Sigmoid colon (tissue), 7 donors: ENCODE data around the gene GPC5. TPM values are rescaled to one million over a fixed set of nuclear protein-coding genes. Genes with fewer than 3 reads are reported as not detected.

ENCODE experiments used
- DNase-seq: peaks from one replicate; pipeline ENCODE4 v3.0.0-alpha.2; 2019
- H3K27ac ChIP-seq, 4 donors: fragments of 200-600 bp; sonication (generic); one replicate each; pipeline ENCODE4 v1.5.1; 2016 to 2019; ENCODE audit warnings: mild to moderate bottlenecking in 1 of 4
- H3K27me3 ChIP-seq, 3 donors: fragments of 200-600 bp; sonication (generic); one replicate each; pipeline ENCODE4 v1.5.1; 2019; ENCODE audit warnings: mild to moderate bottlenecking in 1 of 3
- H3K36me3 ChIP-seq, 4 donors: fragments of 200-600 bp; sonication (generic); one replicate each; pipeline ENCODE4 v1.5.1; 2016 to 2019
- H3K4me1 ChIP-seq, 4 donors: fragments of 200-600 bp; sonication (generic); one replicate each; pipeline ENCODE4 v1.5.1; 2017 to 2019
- H3K4me3 ChIP-seq, 4 donors: fragments of 200-600 bp; sonication (generic); one replicate each; pipeline ENCODE4 v1.5.1; 2017 to 2019; ENCODE audit warnings: mild to moderate bottlenecking in 2 of 4, moderate library complexity in 1 of 4
- H3K9me3 ChIP-seq, 4 donors: fragments of 200-600 bp in 3 of 4; sonication (generic) in 3 of 4; one replicate each; pipeline versions ENCODE4 v1.5.1 to v1.6.1; 2013 to 2019
- CTCF ChIP-seq, 4 experiments: fragments of 450-650 bp in 3 of 4; fragments of 200-600 bp in 1 of 4; IDR thresholded peaks; one replicate each; pipeline ENCODE4 v1.5.1; 2016 to 2019; ENCODE audit warnings: antibody characterized with exemption in 4 of 4, mild to moderate bottlenecking in 3 of 4, moderate library complexity in 2 of 4
- EP300 ChIP-seq, 4 donors: sonication (generic); formaldehyde crosslinking; IDR thresholded peaks; one replicate each; pipeline ENCODE4 v1.6.1; 2017; ENCODE audit warnings: antibody characterized with exemption in 4 of 4
- POLR2A ChIP-seq, 2 donors: fragments of 450-650 bp; IDR thresholded peaks; one replicate each; pipeline ENCODE4 v1.6.1; 2016; ENCODE audit warnings: antibody characterized with exemption in 2 of 2, mild to moderate bottlenecking in 2 of 2, moderate library complexity in 2 of 2
- POLR2AphosphoS5 ChIP-seq, 4 donors: sonication (generic); formaldehyde crosslinking; IDR thresholded peaks; one replicate each; pipeline ENCODE4 v1.6.1; 2017; ENCODE audit warnings: antibody characterized with exemption in 4 of 4
- WGBS, 2 donors: extraction: QIAGEN DNeasy Blood & Tissue Kit; methylation state at CpG; one replicate each; pipeline ENCODE4 v1.1.7; 2013; 5-methylcytosine and 5-hydroxymethylcytosine counted together
- intact Hi-C: fragments of 100-400 bp; cut with DNase I; formaldehyde crosslinking; loops from one replicate; pipeline ENCODE4 v1.15.1; 2023
- polyA plus RNA-seq, 3 donors: library from polyadenylated mRNA; stranded (reverse); fragments of 200-250 nt; gene quantifications; one replicate each; pipeline ENCODE4 v1.2.3, GENCODE V29; 2013
- total RNA-seq, 4 donors: library from RNA; depleted of rRNA; stranded (reverse); fragments of >200 nt; gene quantifications; one replicate each; pipeline ENCODE4 v1.1.0, GENCODE V29; 2016
- donor health status: healthy with polysubstance abuse.
- donor health status: Bipolar disorder and iron deficiency.
- donor health status: healthy.

The GPC5 gene
- total and polyA plus RNA-seq, 7 donors: 0.39 to 3.9 (median 2.9) TPM; not detected in 2

GRCh38 chr13:92074658-92075057, 676.2 kb downstream of the GPC5 start:
- intact Hi-C loops: no loop called here
- no peak overlapping the region for H3K27ac ChIP-seq
- no peaks in the 10 kb centered on the region for H3K9me3 ChIP-seq
- no peaks in the 10 kb centered on the region for H3K4me1 ChIP-seq
- peak in 1 of 4 experiments; percentile 14 for TF ChIP-seq CTCF (IDR thresholded peaks at IDR 0.05)
- TF ChIP-seq EP300 (IDR thresholded peaks at IDR 0.05): no peak
- WGBS, 2 donors: 37 to 50% methylated on average over 4 of the region's 4 CpGs
- H3K36me3 ChIP-seq: no peaks in the 10 kb centered on the region
- no peak overlapping the region for H3K4me3 ChIP-seq
- DNase-seq: no peak
- H3K27me3 ChIP-seq: no peaks in the 10 kb centered on the region

GRCh38 chr13:92097337-92097903, 699.0 kb downstream of the GPC5 start:
- Histone ChIP-seq H3K4me1 (peaks cover 0 to 18% (median 4%) of the 10 kb centered on the region in 4 donors), H3K27me3 (no peaks in the 10 kb centered on the region), H3K36me3 (no peaks in the 10 kb centered on the region), H3K4me3 (no peak overlapping the region), H3K9me3 (no peaks in the 10 kb centered on the region), H3K27ac (no peak overlapping the region)
- 77 to 78% methylated on average over 4 of the region's 4 CpGs for WGBS, 2 donors
- no peak for DNase-seq
- TF ChIP-seq POLR2AphosphoS5 (IDR thresholded peaks at IDR 0.05) (no peak), CTCF (IDR thresholded peaks at IDR 0.05) (no peak), EP300 (IDR thresholded peaks at IDR 0.05) (no peak), POLR2A (IDR thresholded peaks at IDR 0.05) (no peak)
- intact Hi-C loops: no loop called here

- no peaks in the 10 kb centered on the region for H3K9me3 ChIP-seq
- no peak for TF ChIP-seq POLR2A (IDR thresholded peaks at IDR 0.05)
- TF ChIP-seq POLR2AphosphoS5 (IDR thresholded peaks at IDR 0.05): no peak
- no peak for TF ChIP-seq EP300 (IDR thresholded peaks at IDR 0.05)
- no peak for TF ChIP-seq CTCF (IDR thresholded peaks at IDR 0.05)
- peaks cover 0 to 41% (median 17%) of the 10 kb centered on the region in 4 donors for H3K4me1 ChIP-seq
- DNase-seq: no peak
- H3K27ac ChIP-seq: no peak overlapping the region
- no peaks in the 10 kb centered on the region for H3K36me3 ChIP-seq
- intact Hi-C loops: no loop called here
- H3K27me3 ChIP-seq: no peaks in the 10 kb centered on the region
- H3K4me3 ChIP-seq: no peak overlapping the region
Observed at GRCh38 chr13:92101801-92102200, 703.4 kb downstream of the GPC5 start.

- H3K4me1 ChIP-seq: peaks cover 0 to 41% (median 17%) of the 10 kb centered on the region in 4 donors
- TF ChIP-seq EP300 (IDR thresholded peaks at IDR 0.05): no peak
- no peak for TF ChIP-seq POLR2A (IDR thresholded peaks at IDR 0.05)
- TF ChIP-seq CTCF (IDR thresholded peaks at IDR 0.05): no peak
- TF ChIP-seq POLR2AphosphoS5 (IDR thresholded peaks at IDR 0.05): no peak
- H3K27me3 ChIP-seq: no peaks in the 10 kb centered on the region
- no peak for DNase-seq
- no peaks in the 10 kb centered on the region for H3K36me3 ChIP-seq
- no peak overlapping the region for H3K27ac ChIP-seq
- WGBS, 2 donors: 14 to 29% methylated on average over 6 of the region's 6 CpGs
- intact Hi-C loops: no loop called here
- H3K9me3 ChIP-seq: no peaks in the 10 kb centered on the region
- H3K4me3 ChIP-seq: no peak overlapping the region
Observed at GRCh38 chr13:92103689-92104153, 705.3 kb downstream of the GPC5 start.
